ENCODE measurements around the gene ANKRD23.

- TF ChIP-seq CTCF (conservative IDR thresholded peaks at IDR 0.05; ENCODE audit: low read length) (no peak), EZH2phosphoT487 (IDR thresholded peaks at IDR 0.05; ENCODE audit: borderline replicate concordance, low read depth, low read length) (no peak)
Measured at GRCh38 chr2:96839875-96840850, 3.7 kb downstream of the ANKRD23 start.

Data from OCI-LY7 (cell line).